BLaER1 (cell line): ENCODE data around the gene SAPCD2.
A peak's percentile ranks its signal among the peaks of the same experiment; 100 is the strongest.

ENCODE experiments used
- H3K27ac ChIP-seq: shearing (Covaris generic); formaldehyde crosslinking; 2 replicates; pipeline ENCODE4 v1.8.1; 2022
- H3K27me3 ChIP-seq: shearing (Covaris generic); formaldehyde crosslinking; 2 replicates; pipeline ENCODE4 v1.8.1; 2022
- H3K36me3 ChIP-seq: shearing (Covaris generic); formaldehyde crosslinking; 2 replicates; pipeline ENCODE4 v1.8.1; 2022
- H3K4me1 ChIP-seq: shearing (Covaris generic); formaldehyde crosslinking; 2 replicates; pipeline ENCODE4 v1.8.1; 2022
- H3K4me2 ChIP-seq: shearing (Covaris generic); formaldehyde crosslinking; 2 replicates; pipeline ENCODE4 v1.8.1; 2022
- H3K4me3 ChIP-seq: shearing (Covaris generic); formaldehyde crosslinking; 2 replicates; pipeline ENCODE4 v1.8.1; 2022
- H3K9ac ChIP-seq: shearing (Covaris generic); formaldehyde crosslinking; 2 replicates; pipeline ENCODE4 v1.8.1; 2022
- H3K9me3 ChIP-seq: shearing (Covaris generic); formaldehyde crosslinking; 2 replicates; pipeline ENCODE4 v1.8.1; 2022
- H4K20me1 ChIP-seq: shearing (Covaris generic); formaldehyde crosslinking; 2 replicates; pipeline ENCODE4 v1.8.1; 2022
- Cebpa-rat ChIP-seq: shearing (Covaris generic); IDR thresholded peaks from 2 replicates; pipeline ENCODE4 v1.8.1; 2022

The SAPCD2 gene

DNA sequence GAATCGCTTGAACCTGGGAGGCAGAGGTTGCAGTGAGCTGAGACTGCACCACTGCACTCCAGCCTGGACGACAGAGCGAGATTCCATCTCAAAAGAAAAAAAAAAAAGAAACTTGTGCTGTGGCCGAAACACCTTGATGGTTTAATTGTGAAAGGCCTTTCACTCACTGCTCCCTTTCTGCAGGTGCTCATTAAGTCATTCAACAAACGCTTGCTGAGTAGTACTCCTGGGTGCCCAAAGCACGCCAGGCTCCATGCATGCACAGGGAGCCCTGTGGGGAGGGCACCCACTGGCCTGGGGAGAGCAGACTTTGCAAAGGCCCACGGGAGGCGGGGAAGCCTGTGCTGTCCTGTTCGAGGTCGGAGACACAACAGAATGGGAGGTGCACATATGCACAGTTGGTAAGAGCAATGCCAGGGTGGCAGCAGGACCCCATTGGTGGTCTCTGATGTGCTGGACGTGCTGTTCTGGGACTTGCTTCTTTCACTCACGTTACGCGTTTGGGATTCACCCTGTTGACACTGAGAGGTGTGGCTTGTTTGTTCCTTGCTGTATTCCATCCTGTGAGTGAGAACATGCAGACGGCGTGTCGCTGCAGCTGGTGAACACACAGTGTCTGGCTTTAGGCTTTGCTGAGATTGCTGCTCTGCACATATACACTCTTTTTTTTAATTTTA, 13.5 kb downstream of the SAPCD2 start:
- Histone ChIP-seq H3K27me3 (peaks cover 50% of the 10 kb centered on the region), H3K4me2 (no peak overlapping the region)

DNA sequence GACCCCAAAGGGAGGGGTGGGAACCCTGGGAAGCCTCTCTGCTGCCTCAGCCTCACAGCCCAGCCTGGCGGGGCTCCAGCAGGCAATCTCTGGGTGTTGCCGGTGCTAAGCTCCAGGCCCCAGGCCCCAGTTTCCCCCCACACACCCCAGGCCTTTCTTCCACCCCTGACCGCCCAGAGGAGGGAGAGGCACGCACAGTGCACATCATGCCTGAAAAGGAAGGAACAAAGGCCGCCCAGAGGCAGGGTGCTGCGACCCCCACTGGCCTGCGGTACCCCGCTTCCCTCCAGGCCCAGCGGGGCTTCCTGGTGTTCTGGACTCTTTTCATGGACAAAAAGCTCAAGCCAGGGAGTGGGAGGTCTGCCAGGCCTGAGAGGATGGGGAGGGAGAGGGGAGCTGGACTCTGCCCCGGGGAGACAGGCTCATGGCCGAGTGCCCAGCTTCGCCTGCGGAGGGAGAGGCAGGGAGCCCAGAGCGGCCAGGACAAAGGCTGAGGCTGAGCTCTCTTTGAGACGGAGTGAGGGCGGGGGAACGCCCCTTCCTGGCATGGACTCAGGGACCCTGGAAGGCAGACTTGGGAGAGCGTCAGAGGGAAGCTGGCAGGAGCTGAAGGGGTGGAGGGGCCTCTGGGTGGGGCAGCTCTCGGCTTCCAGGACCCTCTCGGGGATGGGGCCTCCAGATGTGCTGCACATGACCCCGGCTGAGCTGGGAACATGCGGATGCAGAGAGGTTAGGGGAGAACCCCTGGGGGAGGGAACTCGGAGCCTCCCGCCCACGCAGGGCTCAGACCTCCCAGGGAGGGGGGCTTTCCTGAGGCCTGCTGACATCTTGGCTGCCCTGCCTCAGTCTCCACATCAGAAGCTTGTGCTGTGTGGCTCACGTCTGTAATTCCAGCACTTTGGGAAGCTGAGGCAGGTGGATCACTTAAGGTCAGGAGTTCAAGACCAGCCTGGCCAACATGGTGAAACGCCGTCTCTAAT, 14.7 kb downstream of the SAPCD2 start:
- Histone ChIP-seq H3K9me3 (no peaks in the 10 kb centered on the region), H3K4me2 (no peak overlapping the region), H3K4me1 (peaks cover 15% of the 10 kb centered on the region; the same call in 1 of the 2 replicates), H3K27me3 (peaks cover 62% of the 10 kb centered on the region), H3K27ac (no peak overlapping the region), H3K4me3 (no peak overlapping the region), H3K9ac (no peak overlapping the region), H3K36me3 (no peaks in the 10 kb centered on the region), H4K20me1 (peaks cover 47% of the 10 kb centered on the region; the same call in 1 of the 2 replicates)
- TF ChIP-seq Cebpa-rat: no peak

More for the DNA sequence above, 13.5 kb downstream of the SAPCD2 start:
- H3K4me3 ChIP-seq: no peak overlapping the region
- H3K9ac ChIP-seq: no peak overlapping the region
- TF ChIP-seq Cebpa-rat: no peak
- H3K36me3 ChIP-seq: no peaks in the 10 kb centered on the region
- H3K9me3 ChIP-seq: no peaks in the 10 kb centered on the region
- no peak overlapping the region for H3K27ac ChIP-seq
- H3K4me1 ChIP-seq: peaks cover 15% of the 10 kb centered on the region; the same call in 1 of the 2 replicates
- H4K20me1 ChIP-seq: peaks cover 35% of the 10 kb centered on the region; the same call in 1 of the 2 replicates

GRCh38 chr9:137054932-137055384, 15.4 kb downstream of the SAPCD2 start:
- H3K4me1 ChIP-seq: peaks cover 15% of the 10 kb centered on the region; the same call in 1 of the 2 replicates
- H3K27ac ChIP-seq: no peak overlapping the region

GRCh38 chr9:137053944-137054931, 16.1 kb downstream of the SAPCD2 start, which contains the start of gene ENTPD2:
Gene ENTPD2, minus strand, starts transcription at chr9:137054061. Its CDS starts 64 bp downstream, at chr9:137053997.
- no peak for TF ChIP-seq Cebpa-rat
- Histone ChIP-seq H3K27me3 (peaks cover 76% of the 10 kb centered on the region), H3K27ac (no peak within 1 kb of the TSS), H3K9me3 (no peaks in the 10 kb centered on the region), H3K9ac (no peak within 1 kb of the TSS), H3K4me1 (peaks cover 15% of the 10 kb centered on the region; the same call in 1 of the 2 replicates), H3K36me3 (no peaks in the 10 kb centered on the region), H3K4me2 (peak within 1 kb of the TSS; percentile 37; the same call in 1 of the 2 replicates), H4K20me1 (peaks cover 62% of the 10 kb centered on the region), H3K4me3 (peak within 1 kb of the TSS; percentile 41; the same call in 1 of the 2 replicates)

More at GRCh38 chr9:137054932-137055384, 15.4 kb downstream of the SAPCD2 start:
- Histone ChIP-seq H3K9me3 (no peaks in the 10 kb centered on the region), H3K27me3 (peaks cover 69% of the 10 kb centered on the region), H3K36me3 (no peaks in the 10 kb centered on the region), H3K4me3 (no peak overlapping the region), H4K20me1 (peaks cover 54% of the 10 kb centered on the region), H3K9ac (no peak overlapping the region), H3K4me2 (no peak overlapping the region)
- no peak for TF ChIP-seq Cebpa-rat

DNA sequence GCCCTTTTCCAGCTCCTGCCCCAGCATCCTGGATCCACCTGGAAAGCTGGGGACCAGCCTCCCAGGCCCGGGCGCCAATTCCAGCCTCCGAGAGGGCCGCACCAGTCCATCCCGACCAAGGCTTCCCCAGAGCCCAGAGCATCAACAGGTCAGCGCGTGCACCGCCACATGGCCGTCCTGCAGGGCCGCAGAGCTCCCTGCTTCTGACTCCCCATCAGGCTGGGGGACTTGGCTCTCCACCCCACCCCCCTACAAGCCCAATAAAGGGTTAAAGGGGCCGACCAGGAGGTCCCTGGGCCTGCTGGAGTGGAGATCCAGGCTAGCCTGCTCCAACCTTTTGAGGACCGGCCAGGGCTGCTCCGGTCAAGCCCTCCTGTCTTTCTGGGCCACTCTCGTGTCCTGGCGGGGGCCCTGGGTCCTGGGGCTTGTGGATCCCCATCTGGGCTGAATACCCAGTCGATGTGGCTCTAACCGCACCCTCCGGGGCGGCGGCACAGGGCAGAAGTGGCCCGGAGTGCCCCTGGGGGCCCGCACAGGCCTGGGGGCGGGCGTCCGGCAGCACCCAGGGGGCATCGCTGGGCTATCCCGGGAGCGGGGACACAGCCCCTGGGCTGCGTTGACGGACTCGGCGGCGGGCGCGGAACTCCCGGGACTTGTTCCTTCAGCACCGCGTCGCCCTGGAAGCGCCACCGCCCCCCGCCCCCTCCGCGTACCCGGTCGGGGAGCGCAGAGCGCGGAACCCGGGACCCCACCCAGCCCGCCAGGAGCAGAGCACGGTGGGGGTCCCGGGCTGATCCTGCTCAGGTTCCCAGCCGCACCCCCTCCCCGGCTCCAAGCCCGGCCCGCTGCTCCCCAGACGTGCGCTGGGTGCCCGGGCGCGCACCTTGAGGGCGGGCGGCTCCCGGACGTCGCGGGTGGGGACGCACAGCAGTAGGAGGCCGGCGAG, 17.1 kb downstream of the SAPCD2 start:
- Histone ChIP-seq H3K4me2 (peak overlapping the region; percentile 37; the same call in 1 of the 2 replicates), H3K9ac (no peak overlapping the region), H3K36me3 (no peaks in the 10 kb centered on the region), H3K27ac (no peak overlapping the region), H3K4me3 (peak overlapping the region; percentile 41; the same call in 1 of the 2 replicates), H3K4me1 (peaks cover 15% of the 10 kb centered on the region; the same call in 1 of the 2 replicates), H3K9me3 (no peaks in the 10 kb centered on the region), H3K27me3 (peaks cover 84% of the 10 kb centered on the region), H4K20me1 (peaks cover 64% of the 10 kb centered on the region)
- no peak for TF ChIP-seq Cebpa-rat

GRCh38 chr9:137052293-137052692, 18.1 kb downstream of the SAPCD2 start:
- H3K9me3 ChIP-seq: no peaks in the 10 kb centered on the region
- H3K27me3 ChIP-seq: peaks cover 93% of the 10 kb centered on the region
- H3K4me3 ChIP-seq: no peak overlapping the region
- no peak for TF ChIP-seq Cebpa-rat
- no peak overlapping the region for H3K27ac ChIP-seq
- no peaks in the 10 kb centered on the region for H3K36me3 ChIP-seq
- H3K9ac ChIP-seq: no peak overlapping the region
- peaks cover 15% of the 10 kb centered on the region; the same call in 1 of the 2 replicates for H3K4me1 ChIP-seq
- peaks cover 72% of the 10 kb centered on the region for H4K20me1 ChIP-seq
- no peak overlapping the region for H3K4me2 ChIP-seq

DNA sequence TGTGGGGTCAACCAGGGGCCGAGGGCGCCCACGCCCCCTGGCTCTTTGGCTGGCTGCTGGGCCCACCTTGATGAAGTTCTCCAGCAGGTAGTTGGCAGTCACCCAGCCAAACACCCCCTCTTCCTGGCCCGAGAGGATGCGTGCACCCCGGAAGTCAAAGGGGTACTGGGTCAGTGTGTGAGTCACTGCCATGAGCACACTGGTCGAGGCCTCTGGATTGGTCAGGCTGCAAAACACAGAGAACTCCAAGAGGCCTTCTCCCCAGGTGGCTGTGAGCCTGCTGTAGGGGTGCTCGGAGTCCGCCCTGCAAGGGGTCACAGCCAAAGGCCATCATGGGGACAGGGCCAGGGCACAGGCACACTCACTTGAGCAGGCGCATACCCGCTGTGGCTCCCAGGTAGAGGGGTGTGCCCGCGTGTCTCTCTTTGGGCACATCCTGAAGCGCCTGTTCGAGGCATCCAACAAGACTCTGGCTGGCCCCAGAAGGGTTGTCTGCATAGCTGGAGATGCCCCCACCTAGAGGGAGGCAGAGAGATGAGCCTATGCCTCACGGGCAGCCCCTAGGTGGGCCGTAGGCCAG, 19.1 kb downstream of the SAPCD2 start:
- Histone ChIP-seq H3K4me3 (no peak overlapping the region), H3K36me3 (no peaks in the 10 kb centered on the region), H4K20me1 (peaks cover 71% of the 10 kb centered on the region), H3K9ac (no peak overlapping the region), H3K4me2 (no peak overlapping the region), H3K27me3 (peaks cover 97% of the 10 kb centered on the region), H3K27ac (no peak overlapping the region), H3K4me1 (peaks cover 15% of the 10 kb centered on the region; the same call in 1 of the 2 replicates), H3K9me3 (no peaks in the 10 kb centered on the region)
- no peak for TF ChIP-seq Cebpa-rat
